Measurements from ENCODE around the gene DSCAM.
"Not testable (repeated sequence)": the region's sequence is repeated elsewhere in the genome, so short reads cannot be mapped to it uniquely, and the experiment has no call there.

The DSCAM gene

DNA sequence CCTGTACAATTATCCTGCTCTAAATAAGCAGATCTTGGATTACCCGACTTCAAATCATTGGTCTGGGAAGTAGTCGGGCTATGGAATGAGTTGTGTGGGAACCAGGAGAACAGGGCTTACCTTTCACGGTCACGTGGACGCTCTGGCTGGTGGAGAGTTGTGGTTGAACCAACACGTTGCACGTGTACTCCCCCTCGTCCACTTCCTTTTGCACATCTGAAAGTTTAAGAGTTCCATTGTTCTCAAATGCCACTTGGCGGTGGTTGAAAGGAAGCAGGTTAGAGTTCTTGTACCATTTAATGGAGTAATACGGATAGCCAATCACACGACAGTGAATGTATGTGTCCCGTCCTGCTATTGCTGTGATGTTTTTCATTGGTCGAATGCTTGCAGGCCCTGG, 509.0 kb downstream of the DSCAM start:
- Histone ChIP-seq H3K9me3 (ENCODE audit: control insufficient read depth, low read length) (no peaks in the 10 kb centered on the region), H3K27ac (ENCODE audit: low read depth, low read length, severe bottlenecking) (no peak overlapping the region), H3K36me3 (ENCODE audit: control insufficient read depth, insufficient read depth, low read length) (no peaks in the 10 kb centered on the region), H3K4me3 (ENCODE audit: extremely low read depth, insufficient read depth, low read length, poor library complexity, severe bottlenecking) (no peak overlapping the region), H3K4me1 (ENCODE audit: control insufficient read depth, insufficient read depth, low read length, poor library complexity, severe bottlenecking) (no peaks in the 10 kb centered on the region)
- 92 to 95% methylated on average over 9 to 12 of the region's 13 CpGs for WGBS, 2 experiments (ENCODE audit: insufficient coverage in 2 of 2)

DNA sequence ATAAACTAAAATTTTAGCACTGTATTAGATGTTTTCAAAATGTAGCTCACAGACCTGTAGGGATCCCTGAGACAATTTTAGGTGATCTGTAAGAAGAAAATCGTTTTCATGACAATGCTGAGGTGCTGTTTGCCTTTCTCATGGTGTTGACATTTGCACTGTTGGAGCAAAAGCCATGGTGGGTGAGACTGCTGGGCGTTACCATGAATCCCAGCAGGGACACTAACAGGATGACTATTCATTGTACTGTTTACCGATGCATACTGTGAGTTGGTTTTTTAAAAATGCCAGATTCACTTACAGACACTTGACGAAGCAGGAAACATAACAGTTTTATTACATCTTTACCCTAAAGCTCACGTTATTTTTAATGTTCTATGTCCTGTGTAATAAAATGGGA, 511.3 kb downstream of the DSCAM start:
- WGBS, 2 experiments (ENCODE audit: insufficient coverage in 2 of 2), result 0 to 20% methylated on average over 1 of the region's 5 CpGs
- no peak overlapping the region for H3K4me3 ChIP-seq (ENCODE audit: extremely low read depth, insufficient read depth, low read length, poor library complexity, severe bottlenecking)

DNA sequence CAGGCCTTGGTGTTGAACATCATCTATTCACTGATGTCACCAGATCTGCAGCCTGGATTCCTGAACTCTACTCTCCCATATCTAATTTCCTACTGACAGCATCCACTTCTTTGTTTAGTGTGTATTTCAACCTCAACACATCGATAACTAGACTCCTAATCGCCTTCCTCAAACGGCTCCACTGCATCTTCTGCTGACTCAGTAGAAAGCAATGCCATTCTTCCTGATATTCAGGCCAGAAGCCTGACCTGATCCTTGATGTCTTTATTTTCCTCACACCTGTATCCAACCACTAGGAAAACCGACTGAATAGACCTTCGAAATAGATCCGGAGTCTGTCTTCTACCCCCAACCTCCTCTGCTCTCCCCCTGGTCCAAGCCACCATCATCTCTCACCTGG, 512.8 kb downstream of the DSCAM start:
- 82 to 89% methylated on average over 5 to 6 of the region's 6 CpGs for WGBS, 2 experiments (ENCODE audit: insufficient coverage in 2 of 2)
- Histone ChIP-seq H3K9me3 (ENCODE audit: control insufficient read depth, low read length) (no peaks in the 10 kb centered on the region), H3K27ac (ENCODE audit: low read depth, low read length, severe bottlenecking) (no peak overlapping the region), H3K4me3 (ENCODE audit: extremely low read depth, insufficient read depth, low read length, poor library complexity, severe bottlenecking) (no peak overlapping the region), H3K4me1 (ENCODE audit: control insufficient read depth, insufficient read depth, low read length, poor library complexity, severe bottlenecking) (no peaks in the 10 kb centered on the region), H3K36me3 (ENCODE audit: control insufficient read depth, insufficient read depth, low read length) (no peaks in the 10 kb centered on the region)

More for the DNA sequence above, 511.3 kb downstream of the DSCAM start:
- Histone ChIP-seq H3K36me3 (ENCODE audit: control insufficient read depth, insufficient read depth, low read length) (no peaks in the 10 kb centered on the region), H3K9me3 (ENCODE audit: control insufficient read depth, low read length) (no peaks in the 10 kb centered on the region), H3K27ac (ENCODE audit: low read depth, low read length, severe bottlenecking) (no peak overlapping the region), H3K4me1 (ENCODE audit: control insufficient read depth, insufficient read depth, low read length, poor library complexity, severe bottlenecking) (no peaks in the 10 kb centered on the region)

DNA sequence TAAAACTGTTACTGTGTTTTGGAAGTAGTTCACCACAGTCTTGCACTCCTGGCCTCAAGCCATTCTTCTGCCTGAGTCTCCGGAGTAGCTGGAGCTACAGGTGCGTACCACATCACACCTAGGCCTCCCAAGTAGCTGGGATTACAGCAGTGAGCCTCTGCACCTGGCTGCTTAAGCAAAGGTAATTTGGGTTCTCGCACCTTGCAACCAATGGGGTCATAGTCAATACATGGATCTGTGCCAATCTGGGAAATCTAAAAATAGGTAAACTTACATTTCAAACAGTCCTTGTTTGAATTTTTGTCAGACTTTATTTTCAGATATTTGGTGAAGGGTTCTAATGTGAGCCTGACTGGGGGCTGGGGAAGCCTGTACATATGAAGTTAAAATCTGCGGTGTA, 513.2 kb downstream of the DSCAM start:
- H3K4me1 ChIP-seq (ENCODE audit: control insufficient read depth, insufficient read depth, low read length, poor library complexity, severe bottlenecking), result no peaks in the 10 kb centered on the region
- WGBS, 2 experiments (ENCODE audit: insufficient coverage in 2 of 2), result 80 to 97% methylated on average over 1 to 4 of the region's 4 CpGs
- no peaks in the 10 kb centered on the region for H3K36me3 ChIP-seq (ENCODE audit: control insufficient read depth, insufficient read depth, low read length)
- no peak overlapping the region for H3K27ac ChIP-seq (ENCODE audit: low read depth, low read length, severe bottlenecking)
- H3K4me3 ChIP-seq (ENCODE audit: extremely low read depth, insufficient read depth, low read length, poor library complexity, severe bottlenecking), result no peak overlapping the region
- no peaks in the 10 kb centered on the region for H3K9me3 ChIP-seq (ENCODE audit: control insufficient read depth, low read length)

DNA sequence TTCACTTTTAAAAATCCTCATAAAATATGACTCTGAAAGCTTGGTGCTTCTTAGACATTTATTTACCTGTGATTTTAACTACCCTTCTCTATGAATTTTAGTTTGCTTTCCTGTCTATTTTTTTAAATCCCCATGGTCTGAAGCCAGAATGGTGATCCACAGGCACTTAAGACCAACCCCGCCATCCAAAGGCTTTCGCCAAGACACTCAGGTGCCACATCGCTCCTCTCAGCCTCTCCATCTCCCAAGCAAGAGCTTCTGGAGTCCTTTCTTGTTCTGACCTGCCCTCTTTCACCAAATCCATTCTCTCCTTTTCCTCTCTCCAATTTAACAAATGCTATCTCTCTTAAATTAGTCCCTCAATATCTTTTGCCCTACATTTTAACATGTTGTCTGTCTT, 515.2 kb downstream of the DSCAM start:
- whole genome bisulfite sequencing, 2 experiments (ENCODE audit: insufficient coverage in 2 of 2), result 88 to 93% methylated on average over 3 of the region's 3 CpGs
- no peaks in the 10 kb centered on the region for H3K4me1 ChIP-seq (ENCODE audit: control insufficient read depth, insufficient read depth, low read length, poor library complexity, severe bottlenecking)
- H3K9me3 ChIP-seq (ENCODE audit: control insufficient read depth, low read length), result no peaks in the 10 kb centered on the region
- no peak overlapping the region for H3K27ac ChIP-seq (ENCODE audit: low read depth, low read length, severe bottlenecking)
- no peak overlapping the region for H3K4me3 ChIP-seq (ENCODE audit: extremely low read depth, insufficient read depth, low read length, poor library complexity, severe bottlenecking)
- H3K36me3 ChIP-seq (ENCODE audit: control insufficient read depth, insufficient read depth, low read length), result no peaks in the 10 kb centered on the region

DNA sequence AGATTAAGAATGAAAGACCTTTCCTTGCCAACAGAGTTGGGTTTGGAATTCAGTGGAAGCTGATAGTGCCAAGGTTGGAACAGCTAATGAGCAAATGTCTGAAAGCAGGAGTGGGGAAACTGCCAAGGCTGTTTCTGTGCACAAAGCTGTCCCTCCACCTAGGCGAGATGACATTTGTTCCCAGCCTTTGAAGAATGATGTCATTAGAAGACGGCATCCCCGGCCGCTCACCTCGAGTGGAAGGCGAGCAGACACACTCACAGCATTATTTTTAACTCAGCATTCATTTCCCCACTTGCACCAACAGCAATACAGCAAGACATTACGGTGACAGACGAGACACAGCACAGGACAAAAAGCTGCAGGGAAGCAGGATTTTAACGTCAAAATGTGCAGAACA, 515.8 kb downstream of the DSCAM start:
- WGBS, 2 experiments (ENCODE audit: insufficient coverage in 2 of 2), result 82 to 93% methylated on average over 3 to 9 of the region's 9 CpGs
- no peaks in the 10 kb centered on the region for H3K4me1 ChIP-seq (ENCODE audit: control insufficient read depth, insufficient read depth, low read length, poor library complexity, severe bottlenecking)
- H3K9me3 ChIP-seq (ENCODE audit: control insufficient read depth, low read length), result no peaks in the 10 kb centered on the region
- H3K36me3 ChIP-seq (ENCODE audit: control insufficient read depth, insufficient read depth, low read length), result no peaks in the 10 kb centered on the region
- H3K27ac ChIP-seq (ENCODE audit: low read depth, low read length, severe bottlenecking), result no peak overlapping the region
- no peak overlapping the region for H3K4me3 ChIP-seq (ENCODE audit: extremely low read depth, insufficient read depth, low read length, poor library complexity, severe bottlenecking)

DNA sequence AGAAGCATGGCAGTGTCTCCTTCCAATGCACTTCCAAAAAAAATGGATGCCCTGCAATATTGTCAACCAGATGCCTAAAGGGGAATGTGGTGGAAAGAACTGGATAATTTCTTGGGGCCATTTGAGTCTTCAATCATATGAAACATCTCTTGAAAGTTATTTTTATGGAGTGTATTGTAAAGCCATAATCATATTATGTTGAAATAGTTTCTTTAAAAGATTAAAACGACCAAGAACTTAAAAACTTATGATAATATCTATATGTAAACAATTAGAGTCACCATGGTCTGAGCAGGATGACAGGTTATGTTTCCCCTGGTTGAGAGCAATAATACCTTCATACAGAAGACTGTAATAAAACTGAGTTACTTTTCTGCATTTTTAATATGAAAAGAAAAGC, 522.6 kb downstream of the DSCAM start:
- Histone ChIP-seq H3K4me3 (ENCODE audit: extremely low read depth, insufficient read depth, low read length, poor library complexity, severe bottlenecking) (no peak overlapping the region), H3K27ac (ENCODE audit: low read depth, low read length, severe bottlenecking) (no peak overlapping the region), H3K4me1 (ENCODE audit: control insufficient read depth, insufficient read depth, low read length, poor library complexity, severe bottlenecking) (no peaks in the 10 kb centered on the region), H3K36me3 (ENCODE audit: control insufficient read depth, insufficient read depth, low read length) (no peaks in the 10 kb centered on the region), H3K9me3 (ENCODE audit: control insufficient read depth, low read length) (no peaks in the 10 kb centered on the region)
- no CpG with 5 or more reads among the region's 1 CpG for WGBS, 2 experiments (ENCODE audit: insufficient coverage in 2 of 2)

DNA sequence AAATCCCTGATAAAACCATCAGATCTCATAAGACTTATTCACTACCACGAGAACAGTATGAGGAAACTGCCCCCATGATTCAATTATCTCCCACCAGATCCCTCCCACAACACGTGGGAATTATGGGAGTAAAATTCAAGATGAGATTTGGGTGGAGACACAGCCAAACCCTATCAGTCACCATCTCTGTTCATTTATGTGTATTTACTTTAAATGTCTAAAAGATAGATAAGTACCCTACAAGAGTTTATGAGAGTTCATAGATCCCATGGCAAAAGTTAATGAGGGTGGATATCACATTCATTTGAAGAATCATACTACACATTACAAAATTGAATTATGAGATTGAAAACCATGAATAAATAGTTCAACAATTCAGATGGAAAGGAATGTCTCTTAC, 526.2 kb downstream of the DSCAM start:
- not testable (repeated sequence) for H3K36me3 ChIP-seq (ENCODE audit: control insufficient read depth, insufficient read depth, low read length); H3K4me1 ChIP-seq (ENCODE audit: control insufficient read depth, insufficient read depth, low read length, poor library complexity, severe bottlenecking); H3K27ac ChIP-seq (ENCODE audit: low read depth, low read length, severe bottlenecking); H3K4me3 ChIP-seq (ENCODE audit: extremely low read depth, insufficient read depth, low read length, poor library complexity, severe bottlenecking); H3K9me3 ChIP-seq (ENCODE audit: control insufficient read depth, low read length)
- no CpG with 5 or more reads among the region's 2 CpGs for WGBS, 2 experiments (ENCODE audit: insufficient coverage in 2 of 2)

DNA sequence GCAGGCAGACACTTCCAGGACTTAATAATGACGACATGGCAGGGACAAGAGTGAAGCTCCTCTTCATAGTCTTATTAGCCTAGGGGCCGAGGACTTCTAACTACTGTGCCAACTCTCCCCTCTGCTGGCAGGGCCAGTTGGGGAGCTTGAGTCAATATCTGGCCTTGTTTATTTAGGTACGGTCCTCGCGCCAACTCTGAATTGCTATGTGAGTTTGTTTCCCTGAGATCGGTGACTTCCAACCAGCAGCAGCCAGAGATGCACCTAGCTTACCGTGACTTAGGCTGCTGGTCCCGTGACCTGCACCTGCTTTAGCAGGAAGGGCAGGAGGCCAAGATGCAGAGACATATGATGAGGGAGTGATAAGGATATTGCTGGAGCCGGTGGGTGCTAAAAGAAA, 528.6 kb downstream of the DSCAM start:
- Histone ChIP-seq H3K4me1 (ENCODE audit: control insufficient read depth, insufficient read depth, low read length, poor library complexity, severe bottlenecking) (no peaks in the 10 kb centered on the region), H3K4me3 (ENCODE audit: extremely low read depth, insufficient read depth, low read length, poor library complexity, severe bottlenecking) (no peak overlapping the region), H3K36me3 (ENCODE audit: control insufficient read depth, insufficient read depth, low read length) (no peaks in the 10 kb centered on the region), H3K27ac (ENCODE audit: low read depth, low read length, severe bottlenecking) (no peak overlapping the region), H3K9me3 (ENCODE audit: control insufficient read depth, low read length) (no peaks in the 10 kb centered on the region)
- 81 to 98% methylated on average over 5 to 8 of the region's 9 CpGs for WGBS, 2 experiments (ENCODE audit: insufficient coverage in 2 of 2)

DNA sequence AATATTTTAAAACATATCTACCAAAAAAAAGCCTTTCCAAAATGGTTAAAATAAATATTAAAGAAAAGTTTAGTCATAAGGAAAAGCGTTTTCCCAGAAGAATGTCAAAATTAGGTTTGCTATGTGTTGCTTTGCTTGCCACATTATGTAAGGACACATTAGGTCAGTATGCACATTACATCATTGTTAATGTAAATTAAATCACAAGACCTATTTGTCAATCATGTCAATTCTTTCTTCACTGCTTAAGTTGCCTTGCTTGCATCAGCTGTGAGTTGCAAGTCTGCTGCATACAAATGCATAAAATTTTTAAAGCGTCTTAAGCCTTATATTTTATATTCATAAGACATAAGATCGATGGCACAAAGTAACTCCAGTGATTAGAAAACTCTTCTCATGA, 530.9 kb downstream of the DSCAM start:
- Histone ChIP-seq H3K4me1 (ENCODE audit: control insufficient read depth, insufficient read depth, low read length, poor library complexity, severe bottlenecking) (no peaks in the 10 kb centered on the region), H3K36me3 (ENCODE audit: control insufficient read depth, insufficient read depth, low read length) (no peaks in the 10 kb centered on the region), H3K27ac (ENCODE audit: low read depth, low read length, severe bottlenecking) (no peak overlapping the region), H3K9me3 (ENCODE audit: control insufficient read depth, low read length) (no peaks in the 10 kb centered on the region), H3K4me3 (ENCODE audit: extremely low read depth, insufficient read depth, low read length, poor library complexity, severe bottlenecking) (no peak overlapping the region)
- WGBS, 2 experiments (ENCODE audit: insufficient coverage in 2 of 2), result 100% methylated on average over 1 of the region's 3 CpGs; no CpG with 5 or more reads in 1 of the 2 experiments

DNA sequence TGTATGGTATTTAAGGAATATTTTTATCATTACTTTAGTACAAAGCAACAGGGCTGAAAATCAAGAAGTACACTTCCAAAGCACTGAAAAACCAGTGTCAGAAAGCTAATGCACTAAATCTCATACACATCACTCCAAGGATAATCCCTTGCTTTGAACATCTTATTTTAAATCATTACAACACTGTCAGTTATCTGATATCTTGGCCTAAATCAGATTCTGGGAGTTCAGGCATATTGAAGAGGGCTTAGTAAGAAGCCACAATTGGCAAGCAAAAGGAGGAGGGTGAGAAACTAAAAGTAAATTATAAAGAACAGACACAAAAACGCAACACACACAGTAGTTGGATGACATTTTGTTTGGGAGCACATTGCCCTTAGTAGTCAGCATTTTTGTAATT, 531.3 kb downstream of the DSCAM start:
- H3K27ac ChIP-seq (ENCODE audit: low read depth, low read length, severe bottlenecking), result no peak overlapping the region
- WGBS, 2 experiments (ENCODE audit: insufficient coverage in 2 of 2), result no CpG with 5 or more reads among the region's 1 CpG

DNA sequence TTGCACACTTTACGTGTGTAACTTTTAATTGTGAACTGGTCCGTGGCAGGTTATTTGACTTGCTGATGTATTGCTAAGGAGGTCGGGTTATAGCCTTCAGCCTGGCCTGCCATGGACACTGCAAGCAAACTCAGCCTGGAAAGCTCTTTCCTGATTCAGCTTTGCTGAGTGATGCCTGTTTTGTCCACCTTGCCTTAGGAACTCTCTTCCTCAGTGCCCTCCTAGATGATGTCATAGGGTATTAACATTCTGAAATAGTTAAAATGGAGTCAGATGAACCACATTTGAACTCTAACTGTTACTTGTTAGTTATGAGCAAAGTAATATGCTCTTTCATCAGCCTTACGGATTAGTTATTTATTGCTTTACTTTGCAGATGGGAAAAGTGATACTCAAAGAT, 533.7 kb downstream of the DSCAM start:
- no peaks in the 10 kb centered on the region for H3K36me3 ChIP-seq (ENCODE audit: control insufficient read depth, insufficient read depth, low read length)
- H3K4me3 ChIP-seq (ENCODE audit: extremely low read depth, insufficient read depth, low read length, poor library complexity, severe bottlenecking), result no peak overlapping the region
- WGBS, 2 experiments (ENCODE audit: insufficient coverage in 2 of 2), result 100% methylated on average over 2 of the region's 4 CpGs
- no peak overlapping the region for H3K27ac ChIP-seq (ENCODE audit: low read depth, low read length, severe bottlenecking)
- H3K9me3 ChIP-seq (ENCODE audit: control insufficient read depth, low read length), result no peaks in the 10 kb centered on the region
- no peaks in the 10 kb centered on the region for H3K4me1 ChIP-seq (ENCODE audit: control insufficient read depth, insufficient read depth, low read length, poor library complexity, severe bottlenecking)

More for the DNA sequence above, 531.3 kb downstream of the DSCAM start:
- Histone ChIP-seq H3K4me3 (ENCODE audit: extremely low read depth, insufficient read depth, low read length, poor library complexity, severe bottlenecking) (no peak overlapping the region), H3K4me1 (ENCODE audit: control insufficient read depth, insufficient read depth, low read length, poor library complexity, severe bottlenecking) (no peaks in the 10 kb centered on the region), H3K9me3 (ENCODE audit: control insufficient read depth, low read length) (no peaks in the 10 kb centered on the region), H3K36me3 (ENCODE audit: control insufficient read depth, insufficient read depth, low read length) (no peaks in the 10 kb centered on the region)
